Measurements from ENCODE around the gene SLC17A6.

DNA sequence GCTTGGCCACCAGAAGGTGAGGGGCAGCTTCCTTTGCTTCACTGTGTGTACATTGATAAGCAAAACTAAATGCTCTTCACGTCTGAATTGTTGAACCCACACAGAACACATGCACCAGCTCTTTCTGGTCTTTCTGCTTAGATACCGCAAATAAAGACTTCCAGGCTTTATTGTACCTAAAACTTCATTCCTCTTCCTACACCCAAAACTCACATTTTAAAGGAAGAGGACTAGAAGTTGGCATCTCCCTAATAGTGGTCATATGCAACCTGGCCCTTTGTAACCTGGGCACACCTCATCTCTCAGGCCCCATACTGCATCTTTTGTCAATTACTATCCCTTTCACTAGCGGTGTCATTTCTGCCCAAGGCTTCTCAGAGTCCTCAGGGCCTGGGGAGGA, 5.9 kb downstream of the SLC17A6 start:
- TF ChIP-seq, protein P1, sequence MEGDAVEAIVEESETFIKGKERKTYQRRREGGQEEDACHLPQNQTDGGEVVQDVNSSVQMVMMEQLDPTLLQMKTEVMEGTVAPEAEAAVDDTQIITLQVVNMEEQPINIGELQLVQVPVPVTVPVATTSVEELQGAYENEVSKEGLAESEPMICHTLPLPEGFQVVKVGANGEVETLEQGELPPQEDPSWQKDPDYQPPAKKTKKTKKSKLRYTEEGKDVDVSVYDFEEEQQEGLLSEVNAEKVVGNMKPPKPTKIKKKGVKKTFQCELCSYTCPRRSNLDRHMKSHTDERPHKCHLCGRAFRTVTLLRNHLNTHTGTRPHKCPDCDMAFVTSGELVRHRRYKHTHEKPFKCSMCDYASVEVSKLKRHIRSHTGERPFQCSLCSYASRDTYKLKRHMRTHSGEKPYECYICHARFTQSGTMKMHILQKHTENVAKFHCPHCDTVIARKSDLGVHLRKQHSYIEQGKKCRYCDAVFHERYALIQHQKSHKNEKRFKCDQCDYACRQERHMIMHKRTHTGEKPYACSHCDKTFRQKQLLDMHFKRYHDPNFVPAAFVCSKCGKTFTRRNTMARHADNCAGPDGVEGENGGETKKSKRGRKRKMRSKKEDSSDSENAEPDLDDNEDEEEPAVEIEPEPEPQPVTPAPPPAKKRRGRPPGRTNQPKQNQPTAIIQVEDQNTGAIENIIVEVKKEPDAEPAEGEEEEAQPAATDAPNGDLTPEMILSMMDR (IDR thresholded peaks at IDR 0.05; ENCODE audit: low read depth, low read length, missing input control), result no peak
- TF ChIP-seq RXRA (IDR thresholded peaks at IDR 0.05), result no peak
- TF ChIP-seq EGR1 (IDR thresholded peaks at IDR 0.05; ENCODE audit: low read depth in 2 of 2), result no peak
- TF ChIP-seq, protein P2, sequence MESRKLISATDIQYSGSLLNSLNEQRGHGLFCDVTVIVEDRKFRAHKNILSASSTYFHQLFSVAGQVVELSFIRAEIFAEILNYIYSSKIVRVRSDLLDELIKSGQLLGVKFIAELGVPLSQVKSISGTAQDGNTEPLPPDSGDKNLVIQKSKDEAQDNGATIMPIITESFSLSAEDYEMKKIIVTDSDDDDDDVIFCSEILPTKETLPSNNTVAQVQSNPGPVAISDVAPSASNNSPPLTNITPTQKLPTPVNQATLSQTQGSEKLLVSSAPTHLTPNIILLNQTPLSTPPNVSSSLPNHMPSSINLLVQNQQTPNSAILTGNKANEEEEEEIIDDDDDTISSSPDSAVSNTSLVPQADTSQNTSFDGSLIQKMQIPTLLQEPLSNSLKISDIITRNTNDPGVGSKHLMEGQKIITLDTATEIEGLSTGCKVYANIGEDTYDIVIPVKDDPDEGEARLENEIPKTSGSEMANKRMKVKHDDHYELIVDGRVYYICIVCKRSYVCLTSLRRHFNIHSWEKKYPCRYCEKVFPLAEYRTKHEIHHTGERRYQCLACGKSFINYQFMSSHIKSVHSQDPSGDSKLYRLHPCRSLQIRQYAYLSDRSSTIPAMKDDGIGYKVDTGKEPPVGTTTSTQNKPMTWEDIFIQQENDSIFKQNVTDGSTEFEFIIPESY (IDR thresholded peaks at IDR 0.05), result no peak
- TF ChIP-seq TAF1 (conservative IDR thresholded peaks at IDR 0.05), result no peak
- TF ChIP-seq, protein P3, sequence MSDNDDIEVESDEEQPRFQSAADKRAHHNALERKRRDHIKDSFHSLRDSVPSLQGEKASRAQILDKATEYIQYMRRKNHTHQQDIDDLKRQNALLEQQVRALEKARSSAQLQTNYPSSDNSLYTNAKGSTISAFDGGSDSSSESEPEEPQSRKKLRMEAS (IDR thresholded peaks at IDR 0.05), result no peak

All from liver (tissue), 3 donors.